ENCODE results near the gene CNTNAP2. TPM values are rescaled to one million over a fixed set of nuclear protein-coding genes. Genes with fewer than 3 reads are reported as not detected.

CNTNAP2 gene
- total RNA-seq, 4 donors from 2014 or later, result not detected

DNA sequence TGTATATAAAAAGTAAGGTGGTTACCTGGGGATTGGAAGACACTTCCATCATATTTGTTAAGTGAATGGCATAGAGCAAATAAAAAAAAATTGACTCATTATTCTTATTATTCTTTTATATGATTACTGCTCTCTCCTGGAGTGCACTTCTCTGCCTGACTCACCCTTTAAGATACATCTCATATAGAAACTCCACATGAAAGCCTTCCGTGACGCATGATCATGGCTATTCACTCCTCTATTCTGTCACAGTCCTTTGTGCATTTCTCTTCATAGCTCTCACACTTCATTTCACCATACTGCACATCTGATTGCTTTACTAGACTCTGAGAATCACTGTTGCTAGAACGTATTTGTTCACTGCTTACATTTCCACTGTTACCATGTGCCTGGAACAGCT lies 597.3 kb downstream of the CNTNAP2 start:
- Histone ChIP-seq H3K27me3 (no peaks in the 10 kb centered on the region), H3K9me3 (no peaks in the 10 kb centered on the region), H3K36me3 (no peaks in the 10 kb centered on the region), H3K4me3 (no peak overlapping the region), H3K4me1 (no peaks in the 10 kb centered on the region), H3K27ac (no peak overlapping the region)
- in situ Hi-C loops (cut with MboI; ENCODE audit: low sequenced_read_pairs in 4 of 4), result no loop called here
- ATAC-seq (no peak), DNase-seq (no peak)
- TF ChIP-seq, protein P1, sequence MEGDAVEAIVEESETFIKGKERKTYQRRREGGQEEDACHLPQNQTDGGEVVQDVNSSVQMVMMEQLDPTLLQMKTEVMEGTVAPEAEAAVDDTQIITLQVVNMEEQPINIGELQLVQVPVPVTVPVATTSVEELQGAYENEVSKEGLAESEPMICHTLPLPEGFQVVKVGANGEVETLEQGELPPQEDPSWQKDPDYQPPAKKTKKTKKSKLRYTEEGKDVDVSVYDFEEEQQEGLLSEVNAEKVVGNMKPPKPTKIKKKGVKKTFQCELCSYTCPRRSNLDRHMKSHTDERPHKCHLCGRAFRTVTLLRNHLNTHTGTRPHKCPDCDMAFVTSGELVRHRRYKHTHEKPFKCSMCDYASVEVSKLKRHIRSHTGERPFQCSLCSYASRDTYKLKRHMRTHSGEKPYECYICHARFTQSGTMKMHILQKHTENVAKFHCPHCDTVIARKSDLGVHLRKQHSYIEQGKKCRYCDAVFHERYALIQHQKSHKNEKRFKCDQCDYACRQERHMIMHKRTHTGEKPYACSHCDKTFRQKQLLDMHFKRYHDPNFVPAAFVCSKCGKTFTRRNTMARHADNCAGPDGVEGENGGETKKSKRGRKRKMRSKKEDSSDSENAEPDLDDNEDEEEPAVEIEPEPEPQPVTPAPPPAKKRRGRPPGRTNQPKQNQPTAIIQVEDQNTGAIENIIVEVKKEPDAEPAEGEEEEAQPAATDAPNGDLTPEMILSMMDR (IDR thresholded peaks at IDR 0.05 in 4 of 5, conservative IDR thresholded peaks at IDR 0.05 in 1 of 5), result no peak
- TF ChIP-seq POLR2A (IDR thresholded peaks at IDR 0.05), result no peak
- intact Hi-C loops (cut with DNase I; ENCODE audit: low total_unique reads), result no loop called here

GRCh38 chr7:146720195-146720594 lies 603.6 kb downstream of the CNTNAP2 start:
- no peaks in the 10 kb centered on the region for H3K4me1 ChIP-seq
- TF ChIP-seq POLR2A (IDR thresholded peaks at IDR 0.05), result no peak
- TF ChIP-seq, protein P1 (IDR thresholded peaks at IDR 0.05 in 4 of 5, conservative IDR thresholded peaks at IDR 0.05 in 1 of 5), result no peak
- DNase-seq (no peak), ATAC-seq (no peak)
- in situ Hi-C loops (cut with MboI; ENCODE audit: low sequenced_read_pairs in 4 of 4), result no loop called here
- H3K9me3 ChIP-seq, result no peaks in the 10 kb centered on the region
- no peaks in the 10 kb centered on the region for H3K36me3 ChIP-seq
- intact Hi-C loops (cut with DNase I; ENCODE audit: low total_unique reads), result no loop called here
- H3K4me3 ChIP-seq, result no peak overlapping the region
- no peak overlapping the region for H3K27ac ChIP-seq
- H3K27me3 ChIP-seq, result no peaks in the 10 kb centered on the region

DNA sequence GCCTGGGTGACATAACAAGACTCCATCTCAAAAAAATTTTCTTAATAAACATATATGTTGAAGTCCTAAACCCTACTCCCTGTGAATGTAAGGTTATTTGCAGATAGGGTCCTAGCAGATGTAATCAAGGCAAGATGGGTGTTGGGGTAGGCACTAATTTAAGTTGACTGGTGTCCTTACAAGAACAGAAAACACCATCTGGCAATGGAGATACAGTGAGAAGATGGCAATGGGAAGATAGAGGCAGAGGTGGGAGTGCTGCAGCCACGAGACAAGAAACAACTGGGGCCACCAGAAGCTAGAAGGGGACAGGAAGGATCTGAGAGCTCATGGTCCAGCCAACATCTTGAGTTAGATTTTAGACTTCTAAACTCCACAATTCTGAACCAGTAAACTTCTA lies 606.4 kb downstream of the CNTNAP2 start:
- H3K36me3 ChIP-seq, result no peaks in the 10 kb centered on the region
- H3K9me3 ChIP-seq, result no peaks in the 10 kb centered on the region
- ATAC-seq (no peak), DNase-seq (no peak)
- no peaks in the 10 kb centered on the region for H3K4me1 ChIP-seq
- H3K4me3 ChIP-seq, result no peak overlapping the region
- in situ Hi-C loops (cut with MboI; ENCODE audit: low sequenced_read_pairs in 4 of 4) (no loop called here), intact Hi-C loops (cut with DNase I; ENCODE audit: low total_unique reads) (no loop called here)
- H3K27me3 ChIP-seq, result no peaks in the 10 kb centered on the region
- H3K27ac ChIP-seq, result no peak overlapping the region
- TF ChIP-seq POLR2A (IDR thresholded peaks at IDR 0.05), result no peak
- TF ChIP-seq, protein P1 (IDR thresholded peaks at IDR 0.05 in 4 of 5, conservative IDR thresholded peaks at IDR 0.05 in 1 of 5), result no peak

GRCh38 chr7:146725520-146725919 lies 608.9 kb downstream of the CNTNAP2 start:
- in situ Hi-C loops (cut with MboI; ENCODE audit: low sequenced_read_pairs in 4 of 4), result no loop called here
- Histone ChIP-seq H3K4me1 (no peaks in the 10 kb centered on the region), H3K27ac (no peak overlapping the region), H3K27me3 (no peaks in the 10 kb centered on the region), H3K4me3 (no peak overlapping the region), H3K9me3 (no peaks in the 10 kb centered on the region), H3K36me3 (no peaks in the 10 kb centered on the region)
- no peak for TF ChIP-seq POLR2A (IDR thresholded peaks at IDR 0.05)
- TF ChIP-seq, protein P1 (IDR thresholded peaks at IDR 0.05 in 4 of 5, conservative IDR thresholded peaks at IDR 0.05 in 1 of 5), result no peak
- no peak for DNase-seq
- ATAC-seq, result no peak
- intact Hi-C loops (cut with DNase I; ENCODE audit: low total_unique reads), result no loop called here

DNA sequence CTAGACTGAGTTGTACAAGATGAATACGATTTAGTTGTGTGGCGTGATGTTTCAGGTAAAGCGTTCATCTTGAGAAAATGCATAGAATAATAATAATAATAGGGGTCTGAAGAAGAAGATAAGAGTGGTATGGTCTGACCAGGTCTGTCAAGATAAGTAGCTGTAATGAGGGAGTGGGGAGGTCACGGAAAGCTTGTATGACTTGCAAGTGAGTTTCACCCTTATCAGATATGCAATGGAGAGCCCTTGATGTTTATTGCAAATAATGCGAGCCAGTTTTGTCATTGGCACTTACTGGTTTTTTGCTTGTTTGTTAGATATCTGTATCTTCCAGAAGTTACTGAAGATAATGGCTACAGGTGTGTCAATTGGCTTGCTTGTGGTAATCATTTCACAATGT lies 611.5 kb downstream of the CNTNAP2 start:
- intact Hi-C loops (cut with DNase I; ENCODE audit: low total_unique reads), result no loop called here
- H3K4me3 ChIP-seq, result no peak overlapping the region
- DNase-seq (no peak), ATAC-seq (no peak)
- no peaks in the 10 kb centered on the region for H3K4me1 ChIP-seq
- H3K36me3 ChIP-seq, result no peaks in the 10 kb centered on the region
- in situ Hi-C loops (cut with MboI; ENCODE audit: low sequenced_read_pairs in 4 of 4), result no loop called here
- TF ChIP-seq, protein P1 (IDR thresholded peaks at IDR 0.05 in 4 of 5, conservative IDR thresholded peaks at IDR 0.05 in 1 of 5), result no peak
- no peak for TF ChIP-seq POLR2A (IDR thresholded peaks at IDR 0.05)
- no peaks in the 10 kb centered on the region for H3K9me3 ChIP-seq
- H3K27ac ChIP-seq, result no peak overlapping the region
- no peaks in the 10 kb centered on the region for H3K27me3 ChIP-seq

Measured in gastrocnemius medialis (tissue), 4 donors.